H9 (cell line): ENCODE data around the gene DHX58. TPM values are rescaled to one million over a fixed set of nuclear protein-coding genes. Genes with fewer than 3 reads are reported as not detected.
A peak's percentile ranks its signal among the peaks of the same experiment; 100 is the strongest.

Experiments
- DNase-seq: peaks from one replicate; pipeline ENCODE4 v3.0.0-alpha.2; 2017
- H2AFZ ChIP-seq: one replicate; pipeline ENCODE4 v1.6.1; 2013; ENCODE audit warnings: mild to moderate bottlenecking, low read length, control low read depth, moderate library complexity
- H2AK5ac ChIP-seq: 2 replicates; pipeline ENCODE4 v1.6.1; 2013; ENCODE audit warnings: low read length, control low read depth, mixed read lengths; ENCODE audit not compliant: insufficient read length
- H2BK120ac ChIP-seq: one replicate; pipeline ENCODE4 v1.6.1; 2013; ENCODE audit warnings: low read depth, mild to moderate bottlenecking, low read length, control low read depth, inconsistent platforms; ENCODE audit not compliant: poor library complexity, severe bottlenecking
- H2BK12ac ChIP-seq: 2 replicates; pipeline ENCODE4 v1.6.1; 2013; ENCODE audit warnings: low read length, control low read depth, mixed read lengths, low read depth; ENCODE audit not compliant: insufficient read length
- H2BK15ac ChIP-seq: 2 replicates; pipeline ENCODE4 v1.6.1; 2013; ENCODE audit warnings: low read depth, low read length, control low read depth
- H2BK20ac ChIP-seq: one replicate; pipeline ENCODE4 v1.6.1; 2013; ENCODE audit warnings: low read depth, mild to moderate bottlenecking, low read length, control low read depth, inconsistent platforms; ENCODE audit not compliant: poor library complexity, severe bottlenecking
- H2BK5ac ChIP-seq: 2 replicates; pipeline ENCODE4 v1.6.1; 2013; ENCODE audit warnings: low read length, control low read depth, mixed read lengths; ENCODE audit not compliant: insufficient read length
- H3K14ac ChIP-seq: 2 replicates; pipeline ENCODE4 v1.6.1; 2013; ENCODE audit warnings: low read length, control low read depth; ENCODE audit not compliant: insufficient read depth
- H3K18ac ChIP-seq: 2 replicates; pipeline ENCODE4 v1.6.1; 2013; ENCODE audit warnings: low read depth, mild to moderate bottlenecking, mixed read lengths, low read length, control low read depth; ENCODE audit not compliant: insufficient read length
- H3K23ac ChIP-seq: 2 replicates; pipeline ENCODE4 v1.6.1; 2013; ENCODE audit warnings: low read length, control low read depth, mixed read lengths, low read depth; ENCODE audit not compliant: insufficient read length
- H3K23me2 ChIP-seq: 2 replicates; pipeline ENCODE4 v1.6.1; 2013; ENCODE audit warnings: low read depth, mild to moderate bottlenecking, mixed read lengths, low read length, control low read depth; ENCODE audit not compliant: insufficient read length, poor library complexity, severe bottlenecking
- H3K27ac ChIP-seq: 2 replicates; pipeline ENCODE4 v1.5.1; 2013; ENCODE audit warnings: low read length, control low read depth, mixed read lengths, low read depth; ENCODE audit not compliant: insufficient read length
- H3K27me3 ChIP-seq: 2 replicates; pipeline ENCODE4 v1.6.1; 2013; ENCODE audit warnings: low read length, control low read depth, inconsistent platforms; ENCODE audit not compliant: insufficient read depth
- H3K4ac ChIP-seq: 2 replicates; pipeline ENCODE4 v1.6.1; 2013; ENCODE audit warnings: low read depth, mild to moderate bottlenecking, control low read depth, inconsistent platforms, low read length, moderate library complexity
- H3K4me1 ChIP-seq: 2 replicates; pipeline ENCODE4 v1.6.1; 2013; ENCODE audit warnings: low read length, control low read depth, inconsistent platforms; ENCODE audit not compliant: insufficient read depth
- H3K4me2 ChIP-seq: 2 replicates; pipeline ENCODE4 v1.6.1; 2013; ENCODE audit warnings: low read length, control low read depth, mixed read lengths; ENCODE audit not compliant: insufficient read length, insufficient read depth
- H3K56ac ChIP-seq: 2 replicates; pipeline ENCODE4 v1.6.1; 2013; ENCODE audit warnings: low read depth, mild to moderate bottlenecking, mixed read lengths, low read length, control low read depth; ENCODE audit not compliant: insufficient read length
- H3K79me1 ChIP-seq: 2 replicates; pipeline ENCODE4 v1.6.1; 2013; ENCODE audit warnings: low read depth, mild to moderate bottlenecking, moderate library complexity, low read length, control low read depth, inconsistent platforms; ENCODE audit not compliant: insufficient read depth, poor library complexity, severe bottlenecking
- H3K79me2 ChIP-seq: 2 replicates; pipeline ENCODE4 v1.6.1; 2013; ENCODE audit warnings: low read length, control low read depth, inconsistent platforms; ENCODE audit not compliant: insufficient read depth
- H3K9ac ChIP-seq: 2 replicates; pipeline ENCODE4 v1.6.1; 2013; ENCODE audit warnings: low read length, control low read depth, mixed read lengths; ENCODE audit not compliant: insufficient read length; ENCODE audit errors: extremely low read depth
- H3K9me3 ChIP-seq: one replicate; pipeline ENCODE4 v1.6.1; 2013; ENCODE audit warnings: low read depth, low read length, inconsistent platforms; ENCODE audit not compliant: control insufficient read depth
- H3T11ph ChIP-seq: one replicate; pipeline ENCODE4 v1.6.1; 2013; ENCODE audit warnings: mild to moderate bottlenecking, low read length, control low read depth, inconsistent platforms
- H4K20me1 ChIP-seq: one replicate; pipeline ENCODE4 v1.6.1; 2013; ENCODE audit not compliant: control insufficient read depth, insufficient read length, insufficient read depth
- H4K5ac ChIP-seq: 2 replicates; pipeline ENCODE4 v1.6.1; 2013; ENCODE audit warnings: low read depth, mild to moderate bottlenecking, mixed read lengths, low read length, control low read depth; ENCODE audit not compliant: insufficient read length
- H4K8ac ChIP-seq: replicated peaks from 2 replicates; pipeline ENCODE4 v1.6.1; 2013; ENCODE audit warnings: low read length, control low read depth, mixed read lengths, low read depth; ENCODE audit not compliant: insufficient read length
- H4K91ac ChIP-seq: 2 replicates; pipeline ENCODE4 v1.6.1; 2013; ENCODE audit warnings: low read depth, mild to moderate bottlenecking, moderate library complexity, mixed read lengths, low read length, control low read depth; ENCODE audit not compliant: insufficient read length
- H3K27ac Mint-ChIP-seq, 3 experiments: 2 replicates in 2 of 3; 3 replicates in 1 of 3; pipeline ENCODE4 v1.8.0; 2020 to 2021; ENCODE audit warnings: mixed read lengths in 3 of 3, mild to moderate bottlenecking in 1 of 3, moderate library complexity in 1 of 3
- H3K27me3 Mint-ChIP-seq: 2 replicates; pipeline ENCODE4 v1.8.0; 2021; ENCODE audit warnings: low read depth, mild to moderate bottlenecking, moderate library complexity, mixed read lengths
- H3K36me3 Mint-ChIP-seq, 3 experiments: 2 replicates in 2 of 3; 3 replicates in 1 of 3; pipeline ENCODE4 v1.8.0; 2020 to 2021; ENCODE audit warnings: low read depth in 3 of 3, mixed read lengths in 3 of 3; ENCODE audit not compliant: insufficient read depth in 1 of 3
- H3K4me1 Mint-ChIP-seq, 2 experiments: 2 replicates each; pipeline ENCODE4 v1.8.0; 2020; ENCODE audit warnings: mixed read lengths in 2 of 2
- H3K4me3 Mint-ChIP-seq, 2 experiments: 2 replicates in 1 of 2; 3 replicates in 1 of 2; pipeline ENCODE4 v1.8.0; 2020 to 2021; ENCODE audit warnings: mild to moderate bottlenecking in 2 of 2, mixed read lengths in 2 of 2, moderate library complexity in 1 of 2
- H3K9me3 Mint-ChIP-seq, 2 experiments: 2 replicates in 1 of 2; 3 replicates in 1 of 2; pipeline ENCODE4 v1.8.0; 2020; ENCODE audit warnings: mild to moderate bottlenecking in 2 of 2, mixed read lengths in 2 of 2, moderate library complexity in 1 of 2
- CTCF ChIP-seq: fragments of 200-600 bp; sonication (generic); conservative IDR thresholded peaks from 3 replicates; pipeline ENCODE4 v1.8.0; 2021; ENCODE audit warnings: antibody characterized with exemption, mild to moderate bottlenecking
- WGBS: extraction: QIAGEN DNeasy Blood & Tissue Kit; methylation state at CpG from one replicate; pipeline ENCODE4 v1.1.7; 2013; ENCODE audit warnings: missing lambda C conversion rate, low lambda C conversion rate, mixed read lengths; ENCODE audit not compliant: insufficient read length; ENCODE audit errors: extremely low coverage; 5-methylcytosine and 5-hydroxymethylcytosine counted together
- total RNA-seq: library from RNA; stranded (reverse); gene quantifications from 2 replicates; pipeline ENCODE4 v1.2.1, GENCODE V29; 2021

The DHX58 gene
- total RNA-seq, 1 experiment from 2014 or later: 3.9 TPM

GRCh38 chr17:42129109-42129837 is 16.8 kb upstream of the DHX58 start:
- Histone ChIP-seq H3K79me1 (peaks cover 3% of the 10 kb centered on the region), H2BK12ac (no peak overlapping the region), H4K5ac (no peak overlapping the region), H2BK5ac (no peak overlapping the region), H2AFZ (no peak overlapping the region), H2BK20ac (no peak overlapping the region), H3K4ac (no peak overlapping the region), H3K56ac (no peak overlapping the region), H3K79me2 (peaks cover 2% of the 10 kb centered on the region; the same call in 1 of the 2 replicates), H2BK15ac (no peak overlapping the region), H3K4me1 (no peaks in the 10 kb centered on the region), H2BK120ac (no peak overlapping the region), H4K20me1 (no peaks in the 10 kb centered on the region), H3K4me2 (no peak overlapping the region), H4K8ac (no peak overlapping the region), H3K27me3 (peaks cover 2% of the 10 kb centered on the region; the same call in 1 of the 2 replicates), H3T11ph (no peak overlapping the region), H2AK5ac (no peak overlapping the region), H3K18ac (no peak overlapping the region), H3K23ac (no peak overlapping the region), H3K27ac (no peak overlapping the region), H4K91ac (no peak overlapping the region), H3K14ac (no peak overlapping the region), H3K9ac (no peak overlapping the region), H3K23me2 (no peaks in the 10 kb centered on the region), H3K9me3 (no peaks in the 10 kb centered on the region)
- Mint-ChIP-seq H3K36me3 (peaks cover 20 to 66% (median 54%) of the 10 kb centered on the region in 3 experiments; a peak in 6 of 7 replicates), H3K4me3 (no peak overlapping the region), H3K9me3 (no peaks in the 10 kb centered on the region), H3K4me1 (peaks cover 15% of the 10 kb centered on the region in 2 experiments), H3K27ac (peak overlapping the region in 1 of 3 experiments; percentile 24; a peak in 1 of 7 replicates), H3K27me3 (no peaks in the 10 kb centered on the region)
- TF ChIP-seq CTCF: no peak
- no peak for DNase-seq
- no CpG with 5 or more reads among the region's 8 CpGs for WGBS
